ENCODE measurements around the gene ZBTB7C. TPM values are rescaled to one million over a fixed set of nuclear protein-coding genes. Genes with fewer than 3 reads are reported as not detected.

The ZBTB7C gene
- total RNA-seq, 1 donor from 2014 or later, result 0.15 TPM

DNA sequence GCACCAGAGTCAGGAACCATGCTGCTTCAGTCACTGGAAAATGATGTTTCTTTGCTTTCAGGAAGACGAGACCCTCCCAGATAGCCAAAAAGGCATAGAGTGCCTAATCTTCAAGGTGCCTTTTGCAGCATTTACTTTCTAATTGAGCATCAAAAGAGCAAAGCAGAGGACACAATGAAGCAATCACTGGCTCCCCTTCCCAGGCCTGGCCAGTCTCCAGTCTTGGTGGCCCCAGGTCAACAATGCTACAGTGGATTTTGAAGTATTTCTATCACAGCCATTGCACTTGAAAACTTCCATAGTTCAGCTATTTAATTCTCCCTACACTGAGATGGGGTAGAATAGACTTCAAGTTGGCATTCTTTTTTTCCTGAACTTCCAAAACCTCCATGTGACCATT, 15.4 kb downstream of the ZBTB7C start:
- Histone ChIP-seq H3K9ac (no peak overlapping the region), H3K4me1 (peaks cover 10% of the 10 kb centered on the region), H2AFZ (replicated peaks) (no peak overlapping the region), H3K9me3 (ENCODE audit: low read depth) (no peaks in the 10 kb centered on the region), H4K20me1 (ENCODE audit: low read depth) (no peaks in the 10 kb centered on the region), H3K36me3 (no peaks in the 10 kb centered on the region), H3K79me2 (ENCODE audit: low read depth) (no peaks in the 10 kb centered on the region), H3F3A (ENCODE audit: low read depth) (no peaks in the 10 kb centered on the region), H3K27ac (no peak overlapping the region), H3K4me3 (no peak overlapping the region), H3K27me3 (no peaks in the 10 kb centered on the region), H3K4me2 (no peak overlapping the region)
- H3K27ac Mint-ChIP-seq, result no peak overlapping the region
- no peaks in the 10 kb centered on the region for H3K36me3 Mint-ChIP-seq
- peaks cover 4% of the 10 kb centered on the region for H3K27me3 Mint-ChIP-seq (ENCODE audit: insufficient read depth, low read depth)
- peaks cover 7% of the 10 kb centered on the region for H3K4me1 Mint-ChIP-seq
- TF ChIP-seq EZH2 (IDR thresholded peaks at IDR 0.05) (no peak), EZH2phosphoT487 (IDR thresholded peaks at IDR 0.05) (no peak)
- TF ChIP-seq, protein P1, sequence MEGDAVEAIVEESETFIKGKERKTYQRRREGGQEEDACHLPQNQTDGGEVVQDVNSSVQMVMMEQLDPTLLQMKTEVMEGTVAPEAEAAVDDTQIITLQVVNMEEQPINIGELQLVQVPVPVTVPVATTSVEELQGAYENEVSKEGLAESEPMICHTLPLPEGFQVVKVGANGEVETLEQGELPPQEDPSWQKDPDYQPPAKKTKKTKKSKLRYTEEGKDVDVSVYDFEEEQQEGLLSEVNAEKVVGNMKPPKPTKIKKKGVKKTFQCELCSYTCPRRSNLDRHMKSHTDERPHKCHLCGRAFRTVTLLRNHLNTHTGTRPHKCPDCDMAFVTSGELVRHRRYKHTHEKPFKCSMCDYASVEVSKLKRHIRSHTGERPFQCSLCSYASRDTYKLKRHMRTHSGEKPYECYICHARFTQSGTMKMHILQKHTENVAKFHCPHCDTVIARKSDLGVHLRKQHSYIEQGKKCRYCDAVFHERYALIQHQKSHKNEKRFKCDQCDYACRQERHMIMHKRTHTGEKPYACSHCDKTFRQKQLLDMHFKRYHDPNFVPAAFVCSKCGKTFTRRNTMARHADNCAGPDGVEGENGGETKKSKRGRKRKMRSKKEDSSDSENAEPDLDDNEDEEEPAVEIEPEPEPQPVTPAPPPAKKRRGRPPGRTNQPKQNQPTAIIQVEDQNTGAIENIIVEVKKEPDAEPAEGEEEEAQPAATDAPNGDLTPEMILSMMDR (IDR thresholded peaks at IDR 0.05), result no peak
- no peaks in the 10 kb centered on the region for H3K9me3 Mint-ChIP-seq
- no peak for DNase-seq (ENCODE audit: low spot score)
- no peak overlapping the region for H3K4me3 Mint-ChIP-seq

DNA sequence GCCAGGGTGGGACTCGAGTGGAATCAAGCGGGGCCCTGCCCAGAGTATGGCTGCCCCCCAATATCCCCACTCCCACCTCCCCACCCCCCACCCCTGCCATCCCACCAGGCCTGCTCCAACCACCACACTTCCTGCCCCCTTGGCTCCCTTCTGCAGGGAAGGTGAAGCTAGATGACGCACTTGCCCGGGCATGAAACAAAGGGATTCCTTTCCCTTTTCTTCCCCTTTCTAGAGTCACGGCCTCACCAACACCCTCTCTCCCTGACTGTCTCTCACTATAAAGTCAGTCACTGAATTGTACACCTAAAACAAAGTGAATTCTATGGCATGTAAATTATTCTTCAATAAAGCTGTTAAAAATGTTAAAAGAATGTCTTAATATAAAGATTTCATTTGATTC, 16.0 kb downstream of the ZBTB7C start:
- Mint-ChIP-seq H3K4me1 (peaks cover 7% of the 10 kb centered on the region), H3K27ac (no peak overlapping the region), H3K9me3 (no peaks in the 10 kb centered on the region), H3K36me3 (no peaks in the 10 kb centered on the region), H3K27me3 (ENCODE audit: insufficient read depth, low read depth) (peaks cover 5% of the 10 kb centered on the region), H3K4me3 (no peak overlapping the region)
- H3K9ac ChIP-seq, result no peak overlapping the region
- no peaks in the 10 kb centered on the region for H4K20me1 ChIP-seq (ENCODE audit: low read depth)
- TF ChIP-seq, protein P1 (IDR thresholded peaks at IDR 0.05), result no peak
- TF ChIP-seq EZH2phosphoT487 (IDR thresholded peaks at IDR 0.05) (no peak), EZH2 (IDR thresholded peaks at IDR 0.05) (no peak)
- no peaks in the 10 kb centered on the region for H3K27me3 ChIP-seq
- H3K36me3 ChIP-seq, result no peaks in the 10 kb centered on the region
- no peak overlapping the region for H3K27ac ChIP-seq
- no peak overlapping the region for H3K4me3 ChIP-seq
- no peaks in the 10 kb centered on the region for H3F3A ChIP-seq (ENCODE audit: low read depth)
- H2AFZ ChIP-seq (replicated peaks), result no peak overlapping the region
- no peak for DNase-seq (ENCODE audit: low spot score)
- H3K4me1 ChIP-seq, result peaks cover 10% of the 10 kb centered on the region
- no peak overlapping the region for H3K4me2 ChIP-seq
- H3K9me3 ChIP-seq (ENCODE audit: low read depth), result no peaks in the 10 kb centered on the region
- no peaks in the 10 kb centered on the region for H3K79me2 ChIP-seq (ENCODE audit: low read depth)

DNA sequence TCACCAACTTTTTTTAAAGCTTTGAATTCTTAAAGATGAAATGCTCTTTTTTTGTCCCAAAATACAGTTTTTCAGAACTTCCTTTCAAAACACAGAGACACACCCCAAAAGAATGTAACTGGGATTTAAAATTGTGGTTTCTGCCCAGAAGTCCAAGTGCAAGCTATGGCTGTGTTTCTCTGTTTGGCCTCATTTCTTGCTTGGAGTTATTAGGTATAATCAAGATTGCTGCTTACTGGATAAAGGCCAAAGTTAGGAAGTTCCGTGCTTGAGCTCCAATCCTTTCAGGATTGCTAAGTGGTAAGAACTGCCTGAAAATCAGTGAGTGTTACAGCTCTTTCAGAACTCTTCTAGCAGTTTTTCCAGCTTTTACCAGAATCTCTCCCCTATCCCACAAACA, 16.9 kb downstream of the ZBTB7C start:
- Mint-ChIP-seq H3K27ac (no peak overlapping the region), H3K4me1 (peaks cover 7% of the 10 kb centered on the region)
- H3K4me2 ChIP-seq, result no peak overlapping the region

More for the DNA sequence above, 16.9 kb downstream of the ZBTB7C start:
- H3K36me3 ChIP-seq, result no peaks in the 10 kb centered on the region
- Mint-ChIP-seq H3K9me3 (no peaks in the 10 kb centered on the region), H3K27me3 (ENCODE audit: insufficient read depth, low read depth) (peaks cover 7% of the 10 kb centered on the region), H3K4me3 (no peak overlapping the region), H3K36me3 (no peaks in the 10 kb centered on the region)
- no peaks in the 10 kb centered on the region for H3F3A ChIP-seq (ENCODE audit: low read depth)
- no peaks in the 10 kb centered on the region for H3K9me3 ChIP-seq (ENCODE audit: low read depth)
- DNase-seq (ENCODE audit: low spot score), result no peak
- H3K27me3 ChIP-seq, result no peaks in the 10 kb centered on the region
- H3K9ac ChIP-seq, result no peak overlapping the region
- H3K79me2 ChIP-seq (ENCODE audit: low read depth), result no peaks in the 10 kb centered on the region
- no peaks in the 10 kb centered on the region for H4K20me1 ChIP-seq (ENCODE audit: low read depth)
- TF ChIP-seq, protein P1 (IDR thresholded peaks at IDR 0.05), result no peak
- TF ChIP-seq EZH2phosphoT487 (IDR thresholded peaks at IDR 0.05), result no peak
- no peak for TF ChIP-seq EZH2 (IDR thresholded peaks at IDR 0.05)
- H3K4me1 ChIP-seq, result peaks cover 10% of the 10 kb centered on the region
- H3K27ac ChIP-seq, result no peak overlapping the region
- H2AFZ ChIP-seq (replicated peaks), result no peak overlapping the region
- H3K4me3 ChIP-seq, result no peak overlapping the region
